ENCODE results near the gene TMEM132E. TPM values are rescaled to one million over a fixed set of nuclear protein-coding genes. Genes with fewer than 3 reads are reported as not detected.

Gene TMEM132E
- total RNA-seq, 2 donors from 2014 or later = 0.15 TPM; not detected in 1

DNA sequence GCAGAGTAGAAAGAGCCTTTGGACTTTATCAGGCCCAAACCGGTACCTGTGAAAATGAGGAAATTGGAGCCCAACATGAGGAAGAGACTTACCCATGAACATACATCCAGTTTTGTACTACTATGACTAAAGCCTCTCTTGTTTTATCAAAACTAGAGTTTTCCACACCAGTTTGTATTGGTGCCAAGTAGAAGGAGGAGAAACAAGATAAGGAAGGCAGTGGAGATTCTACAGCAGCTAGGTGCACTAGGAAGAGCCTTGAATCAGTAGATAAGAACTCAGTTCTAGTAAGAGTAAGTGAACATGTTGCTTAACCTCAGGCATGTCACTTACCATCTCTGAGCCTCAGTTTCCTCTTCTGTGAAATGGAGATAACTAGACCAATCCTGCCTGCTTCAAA, 13.7 kb upstream of the TMEM132E start:
- TF ChIP-seq, protein P1, sequence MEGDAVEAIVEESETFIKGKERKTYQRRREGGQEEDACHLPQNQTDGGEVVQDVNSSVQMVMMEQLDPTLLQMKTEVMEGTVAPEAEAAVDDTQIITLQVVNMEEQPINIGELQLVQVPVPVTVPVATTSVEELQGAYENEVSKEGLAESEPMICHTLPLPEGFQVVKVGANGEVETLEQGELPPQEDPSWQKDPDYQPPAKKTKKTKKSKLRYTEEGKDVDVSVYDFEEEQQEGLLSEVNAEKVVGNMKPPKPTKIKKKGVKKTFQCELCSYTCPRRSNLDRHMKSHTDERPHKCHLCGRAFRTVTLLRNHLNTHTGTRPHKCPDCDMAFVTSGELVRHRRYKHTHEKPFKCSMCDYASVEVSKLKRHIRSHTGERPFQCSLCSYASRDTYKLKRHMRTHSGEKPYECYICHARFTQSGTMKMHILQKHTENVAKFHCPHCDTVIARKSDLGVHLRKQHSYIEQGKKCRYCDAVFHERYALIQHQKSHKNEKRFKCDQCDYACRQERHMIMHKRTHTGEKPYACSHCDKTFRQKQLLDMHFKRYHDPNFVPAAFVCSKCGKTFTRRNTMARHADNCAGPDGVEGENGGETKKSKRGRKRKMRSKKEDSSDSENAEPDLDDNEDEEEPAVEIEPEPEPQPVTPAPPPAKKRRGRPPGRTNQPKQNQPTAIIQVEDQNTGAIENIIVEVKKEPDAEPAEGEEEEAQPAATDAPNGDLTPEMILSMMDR (conservative IDR thresholded peaks at IDR 0.05) = no peak
- Mint-ChIP-seq H3K4me3 (no peak overlapping the region), H3K4me1 (no peaks in the 10 kb centered on the region), H3K27me3 (ENCODE audit: insufficient read depth) (peaks cover 33% of the 10 kb centered on the region), H3K27ac (no peak overlapping the region), H3K9me3 (no peaks in the 10 kb centered on the region), H3K36me3 (ENCODE audit: low read depth) (no peaks in the 10 kb centered on the region)
- Histone ChIP-seq H3K9ac (ENCODE audit: extremely low read depth, low read length, poor library complexity, severe bottlenecking) (no peak overlapping the region), H3K27ac (ENCODE audit: low read depth, low read length) (no peak overlapping the region), H3K4me1 (ENCODE audit: control insufficient read depth, insufficient read depth, low read length) (no peaks in the 10 kb centered on the region), H3K9me3 (ENCODE audit: control insufficient read depth, low read length) (no peaks in the 10 kb centered on the region), H3K4me3 (ENCODE audit: low read length) (no peak overlapping the region), H3K36me3 (ENCODE audit: control insufficient read depth, insufficient read depth, low read length) (no peaks in the 10 kb centered on the region), H3K27me3 (ENCODE audit: control insufficient read depth, insufficient read depth, low read length, poor library complexity, severe bottlenecking) (peaks cover 90% of the 10 kb centered on the region)
- DNase-seq = no peak
- 83% methylated on average over 1 of the region's 1 CpG; no CpG with 5 or more reads in 1 of the 2 experiments for WGBS, 2 experiments (ENCODE audit: insufficient coverage in 1 of 2, insufficient read length in 1 of 2)

DNA sequence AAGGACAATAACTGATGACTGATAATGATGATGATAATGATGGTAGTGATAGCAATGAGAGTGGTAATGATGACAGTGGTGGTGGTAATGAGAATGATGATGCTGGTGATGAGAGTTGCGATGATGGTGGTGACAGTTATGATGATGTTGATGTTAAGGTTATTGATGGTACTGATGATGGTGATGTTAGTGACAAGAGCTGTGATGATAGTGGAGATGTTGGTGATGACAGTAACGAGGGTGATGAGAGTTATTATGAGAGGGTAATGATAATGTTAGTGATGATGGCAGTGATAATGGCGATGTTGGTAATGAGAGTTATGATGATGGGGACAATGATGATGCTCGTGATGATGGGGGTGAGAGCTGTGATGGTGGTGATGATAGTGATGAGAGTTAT, 13.2 kb upstream of the TMEM132E start:
- no peaks in the 10 kb centered on the region for H3K4me1 Mint-ChIP-seq
- Histone ChIP-seq H3K27me3 (ENCODE audit: control insufficient read depth, insufficient read depth, low read length, poor library complexity, severe bottlenecking) (peaks cover 91% of the 10 kb centered on the region), H3K36me3 (ENCODE audit: control insufficient read depth, insufficient read depth, low read length) (no peaks in the 10 kb centered on the region), H3K9me3 (ENCODE audit: control insufficient read depth, low read length) (no peaks in the 10 kb centered on the region), H3K4me1 (ENCODE audit: control insufficient read depth, insufficient read depth, low read length) (no peaks in the 10 kb centered on the region), H3K27ac (ENCODE audit: low read depth, low read length) (no peak overlapping the region), H3K4me3 (ENCODE audit: low read length) (no peak overlapping the region), H3K9ac (ENCODE audit: extremely low read depth, low read length, poor library complexity, severe bottlenecking) (no peak overlapping the region)
- H3K27ac Mint-ChIP-seq = no peak overlapping the region
- WGBS, 2 experiments (ENCODE audit: insufficient coverage in 1 of 2, insufficient read length in 1 of 2) = 87 to 92% methylated on average over 4 of the region's 4 CpGs
- no peaks in the 10 kb centered on the region for H3K36me3 Mint-ChIP-seq (ENCODE audit: low read depth)
- DNase-seq = no peak
- TF ChIP-seq, protein P1 (conservative IDR thresholded peaks at IDR 0.05) = no peak
- H3K4me3 Mint-ChIP-seq = no peak overlapping the region
- H3K9me3 Mint-ChIP-seq = no peaks in the 10 kb centered on the region
- peaks cover 36% of the 10 kb centered on the region for H3K27me3 Mint-ChIP-seq (ENCODE audit: insufficient read depth)

DNA sequence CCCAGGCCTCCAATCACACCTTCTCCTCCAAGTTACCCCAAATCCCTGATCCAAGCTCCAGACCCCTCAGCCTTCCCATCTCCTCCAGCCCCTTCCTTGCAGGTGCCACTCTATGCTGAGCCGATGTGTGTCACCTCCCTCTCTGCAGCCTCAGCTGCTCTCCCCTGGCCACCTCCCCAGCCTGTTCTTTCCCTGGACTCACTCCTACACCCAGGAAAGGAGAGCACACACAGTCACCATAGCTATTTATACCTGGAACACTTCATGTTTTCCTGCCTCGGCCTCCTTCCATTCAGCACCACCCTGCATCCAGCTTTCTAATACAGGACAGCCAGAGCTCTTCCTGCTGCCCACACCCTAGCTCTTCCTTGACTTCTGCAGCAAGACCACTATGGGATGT, 12.5 kb upstream of the TMEM132E start:
- Mint-ChIP-seq H3K4me3 (no peak overlapping the region), H3K27me3 (ENCODE audit: insufficient read depth) (peaks cover 37% of the 10 kb centered on the region), H3K9me3 (no peaks in the 10 kb centered on the region), H3K27ac (no peak overlapping the region), H3K36me3 (ENCODE audit: low read depth) (no peaks in the 10 kb centered on the region), H3K4me1 (no peaks in the 10 kb centered on the region)
- Histone ChIP-seq H3K9ac (ENCODE audit: extremely low read depth, low read length, poor library complexity, severe bottlenecking) (no peak overlapping the region), H3K9me3 (ENCODE audit: control insufficient read depth, low read length) (no peaks in the 10 kb centered on the region), H3K36me3 (ENCODE audit: control insufficient read depth, insufficient read depth, low read length) (no peaks in the 10 kb centered on the region), H3K27me3 (ENCODE audit: control insufficient read depth, insufficient read depth, low read length, poor library complexity, severe bottlenecking) (peaks cover 91% of the 10 kb centered on the region), H3K4me1 (ENCODE audit: control insufficient read depth, insufficient read depth, low read length) (no peaks in the 10 kb centered on the region), H3K27ac (ENCODE audit: low read depth, low read length) (no peak overlapping the region), H3K4me3 (ENCODE audit: low read length) (no peak overlapping the region)
- WGBS, 2 experiments (ENCODE audit: insufficient coverage in 1 of 2, insufficient read length in 1 of 2) = 88% methylated on average over 2 of the region's 2 CpGs; no CpG with 5 or more reads in 1 of the 2 experiments
- no peak for DNase-seq
- TF ChIP-seq, protein P1 (conservative IDR thresholded peaks at IDR 0.05) = no peak
